Neural cell (in vitro differentiated cells): ENCODE results near the gene ADO. TPM values are rescaled to one million over a fixed set of nuclear protein-coding genes. Genes with fewer than 3 reads are reported as not detected.

Experiments
- H2AFZ ChIP-seq: fragments of 200-600, 300-800 bp; sonication (generic), shearing (Covaris generic); 2 replicates; pipeline ENCODE4 v1.6.0; 2014; ENCODE audit warnings: low read depth, mild to moderate bottlenecking, antibody characterized with exemption, low read length, moderate library complexity
- H3F3A ChIP-seq: fragments of 200-600 bp; shearing (Covaris generic); 2 replicates; pipeline ENCODE4 v1.6.1; 2016; ENCODE audit warnings: mild to moderate bottlenecking, moderate library complexity, mixed read lengths, antibody characterized with exemption, low read length; ENCODE audit not compliant: insufficient read depth, poor library complexity, severe bottlenecking
- H3K27ac ChIP-seq: fragments of 200-600, 300-800 bp; sonication (generic), shearing (Covaris generic); 2 replicates; pipeline ENCODE4 v1.5.1; 2014; ENCODE audit warnings: mild to moderate bottlenecking, low read length, moderate library complexity
- H3K27me3 ChIP-seq: fragments of 300-800, 200-600 bp; sonication (generic), shearing (Covaris generic); 2 replicates; pipeline ENCODE4 v1.6.0; 2014; ENCODE audit warnings: mild to moderate bottlenecking, low read depth, low read length, moderate library complexity; ENCODE audit not compliant: insufficient read depth
- H3K36me3 ChIP-seq: fragments of 300-800, 200-600 bp; sonication (generic), shearing (Covaris generic); 2 replicates; pipeline ENCODE4 v1.5.1; 2014; ENCODE audit warnings: mild to moderate bottlenecking, antibody characterized with exemption, low read length, moderate library complexity; ENCODE audit not compliant: insufficient read depth
- H3K4me2 ChIP-seq: fragments of 300-800, 200-600 bp; sonication (generic), shearing (Covaris generic); 2 replicates; pipeline ENCODE4 v1.6.0; 2014; ENCODE audit warnings: mild to moderate bottlenecking, low read length
- H3K4me3 ChIP-seq: fragments of 300-800, 200-600 bp; sonication (generic), shearing (Covaris generic); 2 replicates; pipeline ENCODE4 v1.5.1; 2014; ENCODE audit warnings: mild to moderate bottlenecking, low read length, moderate library complexity
- H3K79me2 ChIP-seq: fragments of 200-600 bp; shearing (Covaris generic); replicated peaks from 2 replicates; pipeline ENCODE4 v1.6.0; 2014; ENCODE audit warnings: mild to moderate bottlenecking, low read length, moderate library complexity; ENCODE audit not compliant: insufficient read depth
- H3K9ac ChIP-seq: fragments of 300-800, 200-600 bp; sonication (generic), shearing (Covaris generic); 2 replicates; pipeline ENCODE4 v1.6.1; 2016; ENCODE audit warnings: mild to moderate bottlenecking, low read length, mixed read lengths
- H3K9me2 ChIP-seq: fragments of 200-600 bp; shearing (Covaris generic); 2 replicates; pipeline ENCODE4 v1.6.1; 2016; ENCODE audit warnings: mild to moderate bottlenecking, low read length, mixed read lengths; ENCODE audit not compliant: insufficient read depth
- H3K9me3 ChIP-seq: fragments of 200-600, 300-800 bp; sonication (generic), shearing (Covaris generic); 2 replicates; pipeline ENCODE4 v1.6.1; 2016; ENCODE audit warnings: mild to moderate bottlenecking, mixed run types, low read length, moderate library complexity, mixed read lengths
- H4K20me1 ChIP-seq: fragments of 200-600 bp; shearing (Covaris generic); 2 replicates; pipeline ENCODE4 v1.6.1; 2016; ENCODE audit warnings: mild to moderate bottlenecking, mixed run types; ENCODE audit not compliant: insufficient read depth
- EP300 ChIP-seq: fragments of 450-650 bp; conservative IDR thresholded peaks from 2 replicates; pipeline ENCODE4 v1.6.1; 2014; ENCODE audit warnings: antibody characterized with exemption, mild to moderate bottlenecking, moderate library complexity; ENCODE audit not compliant: poor library complexity, severe bottlenecking
- EZH2 ChIP-seq: fragments of 200-600, 300-800 bp; shearing (Covaris generic), sonication (generic); IDR thresholded peaks from 2 replicates; pipeline ENCODE4 v1.6.1; 2014; ENCODE audit warnings: antibody characterized with exemption, low read length, borderline replicate concordance, mild to moderate bottlenecking; ENCODE audit not compliant: insufficient read depth, poor library complexity, severe bottlenecking
- MXI1 ChIP-seq: fragments of 450-650 bp; conservative IDR thresholded peaks from 2 replicates; pipeline ENCODE4 v1.6.1; 2014; ENCODE audit warnings: antibody characterized with exemption, mild to moderate bottlenecking; ENCODE audit not compliant: poor library complexity, severe bottlenecking
- POLR2AphosphoS5 ChIP-seq: IDR thresholded peaks from 2 replicates; pipeline ENCODE4 v1.6.1; 2012
- RAD21 ChIP-seq: fragments of 450-650 bp; conservative IDR thresholded peaks from 2 replicates; pipeline ENCODE4 v1.6.1; 2014; ENCODE audit warnings: antibody characterized with exemption, mild to moderate bottlenecking, moderate library complexity
- SMC3 ChIP-seq: fragments of 450-650 bp; conservative IDR thresholded peaks from 2 replicates; pipeline ENCODE4 v1.6.1; 2014; ENCODE audit warnings: antibody characterized with exemption, mild to moderate bottlenecking, moderate library complexity; ENCODE audit not compliant: poor library complexity
- TAF1 ChIP-seq: IDR thresholded peaks from 2 replicates; pipeline ENCODE4 v1.6.1; 2012; ENCODE audit warnings: low read depth
- polyA plus RNA-seq: library from polyadenylated mRNA; depleted of rRNA; stranded (reverse); fragments of >200 nt; gene quantifications from 2 replicates; pipeline ENCODE4 v1.2.3, GENCODE V29; 2014
- TF ChIP-seq, protein P1 (sequence below): IDR thresholded peaks from 2 replicates; pipeline ENCODE4 v1.6.1; 2012; ENCODE audit warnings: borderline replicate concordance
- TF ChIP-seq, protein P2 (sequence below): fragments of 450-650 bp; IDR thresholded peaks from 2 replicates; pipeline ENCODE4 v1.5.1; 2014; ENCODE audit warnings: antibody characterized with exemption, mild to moderate bottlenecking, moderate library complexity; ENCODE audit not compliant: poor library complexity, severe bottlenecking

Gene ADO
- polyA plus RNA-seq, 1 donor from 2014 or later = 33.2 TPM

DNA sequence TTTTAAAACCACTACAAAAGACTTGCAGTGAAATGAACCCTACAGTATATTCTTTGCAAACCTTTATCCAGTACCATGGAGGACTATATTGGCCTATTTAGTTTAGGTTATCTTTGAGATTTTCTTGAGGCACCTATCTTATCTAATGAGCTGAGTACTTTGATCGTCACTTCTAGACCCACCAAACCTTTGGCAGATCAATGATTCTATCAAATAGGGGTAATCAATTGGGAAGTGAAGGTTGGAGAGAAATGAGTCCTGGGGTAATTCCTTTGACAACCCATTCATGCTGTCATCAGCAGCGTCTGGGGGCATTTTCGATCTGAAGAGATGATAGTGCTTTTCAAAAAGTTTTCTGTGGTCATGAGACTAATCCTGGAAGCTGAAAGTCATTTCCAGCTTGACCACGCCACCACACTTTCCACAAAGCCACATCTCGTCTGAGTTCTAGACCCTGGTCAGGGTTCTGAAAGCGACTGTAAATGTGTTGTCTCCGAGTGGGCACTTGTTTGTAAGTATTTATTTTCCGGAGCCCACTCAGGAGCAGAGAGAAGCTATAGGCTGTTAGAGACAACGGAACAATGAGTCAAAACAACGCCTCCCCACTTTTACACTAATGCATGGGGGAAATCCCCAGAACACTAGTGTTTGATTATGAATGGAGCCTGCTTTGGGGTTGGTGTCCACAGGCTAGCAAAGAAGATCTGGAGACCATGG lies 6.8 kb downstream of the ADO start:
- H3K27ac ChIP-seq = no peak overlapping the region
- H3K27me3 ChIP-seq = peaks cover 40% of the 10 kb centered on the region
- no peaks in the 10 kb centered on the region for H3K9me2 ChIP-seq
- peaks cover 6% of the 10 kb centered on the region for H3F3A ChIP-seq
- H3K79me2 ChIP-seq = peaks cover 14% of the 10 kb centered on the region
- no peak overlapping the region for H3K4me2 ChIP-seq
- H3K9me3 ChIP-seq = no peaks in the 10 kb centered on the region
- H3K9ac ChIP-seq = no peak overlapping the region
- TF ChIP-seq MXI1 (no peak), RAD21 (no peak)
- no peaks in the 10 kb centered on the region for H3K36me3 ChIP-seq
- no peak overlapping the region for H2AFZ ChIP-seq
- H3K4me3 ChIP-seq = no peak overlapping the region
- peaks cover 7% of the 10 kb centered on the region for H4K20me1 ChIP-seq

- Histone ChIP-seq H2AFZ (no peak overlapping the region), H3K27ac (no peak overlapping the region), H3K36me3 (no peaks in the 10 kb centered on the region), H3K27me3 (peaks cover 56% of the 10 kb centered on the region), H3K79me2 (no peaks in the 10 kb centered on the region), H3K9ac (no peak overlapping the region), H3K9me2 (no peaks in the 10 kb centered on the region), H4K20me1 (no peaks in the 10 kb centered on the region), H3K9me3 (no peaks in the 10 kb centered on the region), H3K4me2 (no peak overlapping the region), H3F3A (peaks cover 4% of the 10 kb centered on the region), H3K4me3 (no peak overlapping the region)
- TF ChIP-seq POLR2AphosphoS5 (no peak), EP300 (no peak), MXI1 (no peak), RAD21 (no peak), EZH2 (no peak), SMC3 (no peak), TAF1 (no peak)
- TF ChIP-seq, protein P1, sequence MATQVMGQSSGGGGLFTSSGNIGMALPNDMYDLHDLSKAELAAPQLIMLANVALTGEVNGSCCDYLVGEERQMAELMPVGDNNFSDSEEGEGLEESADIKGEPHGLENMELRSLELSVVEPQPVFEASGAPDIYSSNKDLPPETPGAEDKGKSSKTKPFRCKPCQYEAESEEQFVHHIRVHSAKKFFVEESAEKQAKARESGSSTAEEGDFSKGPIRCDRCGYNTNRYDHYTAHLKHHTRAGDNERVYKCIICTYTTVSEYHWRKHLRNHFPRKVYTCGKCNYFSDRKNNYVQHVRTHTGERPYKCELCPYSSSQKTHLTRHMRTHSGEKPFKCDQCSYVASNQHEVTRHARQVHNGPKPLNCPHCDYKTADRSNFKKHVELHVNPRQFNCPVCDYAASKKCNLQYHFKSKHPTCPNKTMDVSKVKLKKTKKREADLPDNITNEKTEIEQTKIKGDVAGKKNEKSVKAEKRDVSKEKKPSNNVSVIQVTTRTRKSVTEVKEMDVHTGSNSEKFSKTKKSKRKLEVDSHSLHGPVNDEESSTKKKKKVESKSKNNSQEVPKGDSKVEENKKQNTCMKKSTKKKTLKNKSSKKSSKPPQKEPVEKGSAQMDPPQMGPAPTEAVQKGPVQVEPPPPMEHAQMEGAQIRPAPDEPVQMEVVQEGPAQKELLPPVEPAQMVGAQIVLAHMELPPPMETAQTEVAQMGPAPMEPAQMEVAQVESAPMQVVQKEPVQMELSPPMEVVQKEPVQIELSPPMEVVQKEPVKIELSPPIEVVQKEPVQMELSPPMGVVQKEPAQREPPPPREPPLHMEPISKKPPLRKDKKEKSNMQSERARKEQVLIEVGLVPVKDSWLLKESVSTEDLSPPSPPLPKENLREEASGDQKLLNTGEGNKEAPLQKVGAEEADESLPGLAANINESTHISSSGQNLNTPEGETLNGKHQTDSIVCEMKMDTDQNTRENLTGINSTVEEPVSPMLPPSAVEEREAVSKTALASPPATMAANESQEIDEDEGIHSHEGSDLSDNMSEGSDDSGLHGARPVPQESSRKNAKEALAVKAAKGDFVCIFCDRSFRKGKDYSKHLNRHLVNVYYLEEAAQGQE = no peak
- TF ChIP-seq, protein P2, sequence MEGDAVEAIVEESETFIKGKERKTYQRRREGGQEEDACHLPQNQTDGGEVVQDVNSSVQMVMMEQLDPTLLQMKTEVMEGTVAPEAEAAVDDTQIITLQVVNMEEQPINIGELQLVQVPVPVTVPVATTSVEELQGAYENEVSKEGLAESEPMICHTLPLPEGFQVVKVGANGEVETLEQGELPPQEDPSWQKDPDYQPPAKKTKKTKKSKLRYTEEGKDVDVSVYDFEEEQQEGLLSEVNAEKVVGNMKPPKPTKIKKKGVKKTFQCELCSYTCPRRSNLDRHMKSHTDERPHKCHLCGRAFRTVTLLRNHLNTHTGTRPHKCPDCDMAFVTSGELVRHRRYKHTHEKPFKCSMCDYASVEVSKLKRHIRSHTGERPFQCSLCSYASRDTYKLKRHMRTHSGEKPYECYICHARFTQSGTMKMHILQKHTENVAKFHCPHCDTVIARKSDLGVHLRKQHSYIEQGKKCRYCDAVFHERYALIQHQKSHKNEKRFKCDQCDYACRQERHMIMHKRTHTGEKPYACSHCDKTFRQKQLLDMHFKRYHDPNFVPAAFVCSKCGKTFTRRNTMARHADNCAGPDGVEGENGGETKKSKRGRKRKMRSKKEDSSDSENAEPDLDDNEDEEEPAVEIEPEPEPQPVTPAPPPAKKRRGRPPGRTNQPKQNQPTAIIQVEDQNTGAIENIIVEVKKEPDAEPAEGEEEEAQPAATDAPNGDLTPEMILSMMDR = no peak
These were observed 8.3 kb downstream of the ADO start for GRCh38 chr10:62812672-62813439.
